Adrenal gland (tissue), 5 donors: ENCODE measurements around the gene ITIH6.
A peak's percentile ranks its signal among the peaks of the same experiment; 100 is the strongest.

Source experiments
- CTCF ChIP-seq, 6 experiments: fragments of 450-650 bp in 4 of 6; fragments of 200-600 bp in 2 of 6; sonication (generic) in 1 of 6; IDR thresholded peaks; 1 replicate in 5 of 6; 2 replicates in 1 of 6; pipeline versions ENCODE4 v1.5.1 to v1.8.0; 2016 to 2021; ENCODE audit warnings: antibody characterized with exemption in 6 of 6, mild to moderate bottlenecking in 2 of 6, moderate library complexity in 1 of 6
- POLR2A ChIP-seq, 2 donors: fragments of 450-650 bp; IDR thresholded peaks; one replicate each; pipeline ENCODE4 v1.6.1; 2017; ENCODE audit warnings: antibody characterized with exemption in 2 of 2, mild to moderate bottlenecking in 2 of 2, moderate library complexity in 1 of 2
- donor health status: DM: no; HTN: no; CAD: no.

GRCh38 chrX:54786967-54787366 lies 11.1 kb downstream of the ITIH6 start:
- TF ChIP-seq POLR2A (IDR thresholded peaks at IDR 0.05): no peak
- peak in 1 of 6 experiments; percentile 10 for TF ChIP-seq CTCF (IDR thresholded peaks at IDR 0.05)
